Activated B cell treated with CpG ODN at 0.5 μM for 24 hours (primary cell): ENCODE data around the gene GRIN3A. TPM values are rescaled to one million over a fixed set of nuclear protein-coding genes. Genes with fewer than 3 reads are reported as not detected.

Source experiments
- ATAC-seq: fragments of 200-7000 bp; cut with Tn5 transposase; one replicate; pipeline ENCODE4 v1.10.0; 2021; ENCODE audit warnings: low read depth, mild to moderate bottlenecking, moderate library complexity
- CTCF ChIA-PET: fragments of 350-600 bp; sonication (Branson Sonifier 250); formaldehyde crosslinking; loops from one replicate; lab custom pipeline; 2021; ENCODE audit warnings: antibody characterized with exemption; lab: Charles Lee
- POLR2A ChIA-PET: fragments of 350-600 bp; sonication (Branson Sonifier 250); formaldehyde crosslinking; loops from one replicate; lab custom pipeline; 2021; ENCODE audit warnings: antibody characterized with exemption; lab: Charles Lee
- DNase-seq: peaks from one replicate; pipeline ENCODE4 v3.0.0; 2022
- H3K27ac Mint-ChIP-seq: one replicate; pipeline ENCODE4 v1.8.0; 2020; ENCODE audit warnings: mixed read lengths
- H3K27me3 Mint-ChIP-seq: one replicate; pipeline ENCODE4 v1.8.0; 2021; ENCODE audit warnings: mixed read lengths
- H3K36me3 Mint-ChIP-seq: one replicate; pipeline ENCODE4 v1.8.0; 2021; ENCODE audit warnings: low read depth, mixed read lengths
- H3K4me1 Mint-ChIP-seq: one replicate; pipeline ENCODE4 v1.8.0; 2021; ENCODE audit warnings: mixed read lengths
- H3K4me3 Mint-ChIP-seq: one replicate; pipeline ENCODE4 v1.8.0; 2020; ENCODE audit warnings: mild to moderate bottlenecking, mixed read lengths
- H3K9me3 Mint-ChIP-seq: one replicate; pipeline ENCODE4 v1.8.0; 2020; ENCODE audit warnings: mixed read lengths
- CTCF ChIP-seq: fragments of 200-600 bp; IDR thresholded peaks from one replicate; pipeline ENCODE4 v1.8.0; 2022; ENCODE audit warnings: antibody characterized with exemption, mild to moderate bottlenecking
- intact Hi-C: fragments of 100-400 bp; cut with micrococcal nuclease; formaldehyde crosslinking; loops from one replicate; pipeline ENCODE4 v1.15.1; 2024
- total RNA-seq: library from RNA; stranded (reverse); gene quantifications from 2 replicates; pipeline ENCODE4 v1.2.3, GENCODE V29; 2022

Gene GRIN3A
- total RNA-seq, 1 donor from 2014 or later, result not detected

DNA sequence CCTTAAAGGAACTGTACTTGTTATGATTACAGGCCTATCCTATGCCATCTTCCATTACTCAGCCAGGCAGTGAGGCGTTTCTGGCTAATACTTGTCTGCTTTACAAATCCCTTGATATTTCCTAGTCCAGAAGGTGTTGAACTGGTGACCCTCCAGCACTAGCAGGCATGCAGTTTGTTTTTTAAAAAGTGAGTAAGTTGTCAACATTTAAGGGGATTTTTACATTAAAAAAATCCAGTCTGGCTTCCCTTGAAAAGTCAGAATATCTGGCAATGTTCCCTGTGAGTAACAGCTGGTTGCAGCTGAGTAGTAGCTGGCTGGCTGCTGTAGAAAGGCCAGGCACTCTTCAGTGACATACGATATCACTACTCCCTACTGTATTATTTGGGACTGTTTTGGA, 21.8 kb downstream of the GRIN3A start:
- no peaks in the 10 kb centered on the region for H3K4me1 Mint-ChIP-seq
- intact Hi-C loops, result no loop called here
- ATAC-seq (no peak), DNase-seq (no peak)
- POLR2A ChIA-PET, result no interaction called here
- H3K27me3 Mint-ChIP-seq, result no peaks in the 10 kb centered on the region
- CTCF ChIA-PET, result no interaction called here
- no peaks in the 10 kb centered on the region for H3K36me3 Mint-ChIP-seq
- H3K4me3 Mint-ChIP-seq, result no peak overlapping the region
- H3K9me3 Mint-ChIP-seq, result no peaks in the 10 kb centered on the region
- no peak for TF ChIP-seq CTCF
- H3K27ac Mint-ChIP-seq, result no peak overlapping the region

GRCh38 chr9:101711330-101711941, 27.0 kb downstream of the GRIN3A start:
- intact Hi-C loops, result no loop called here
- DNase-seq (no peak), ATAC-seq (no peak)
- TF ChIP-seq CTCF, result no peak
- Mint-ChIP-seq H3K27me3 (peaks cover 13% of the 10 kb centered on the region), H3K27ac (no peak overlapping the region), H3K36me3 (no peaks in the 10 kb centered on the region), H3K9me3 (no peaks in the 10 kb centered on the region), H3K4me1 (no peaks in the 10 kb centered on the region), H3K4me3 (no peak overlapping the region)
- POLR2A ChIA-PET, result no interaction called here
- CTCF ChIA-PET, result interaction anchor here (0.6 to 1.4 kb wide), 4 partner anchors 8 to 141 kb away, joined by 3 to 5 read pairs (median 3); no protein-coding TSS in a partner anchor

GRCh38 chr9:101708855-101709254, 29.6 kb downstream of the GRIN3A start:
- ChIA-PET POLR2A (no interaction called here), CTCF (no interaction called here)
- no peak overlapping the region for H3K4me3 Mint-ChIP-seq
- intact Hi-C loops, result no loop called here
- peaks cover 22% of the 10 kb centered on the region for H3K27me3 Mint-ChIP-seq
- H3K36me3 Mint-ChIP-seq, result no peaks in the 10 kb centered on the region
- no peak for TF ChIP-seq CTCF
- ATAC-seq, result no peak
- H3K9me3 Mint-ChIP-seq, result no peaks in the 10 kb centered on the region
- peaks cover 9% of the 10 kb centered on the region for H3K4me1 Mint-ChIP-seq
- H3K27ac Mint-ChIP-seq, result no peak overlapping the region
- no peak for DNase-seq

DNA sequence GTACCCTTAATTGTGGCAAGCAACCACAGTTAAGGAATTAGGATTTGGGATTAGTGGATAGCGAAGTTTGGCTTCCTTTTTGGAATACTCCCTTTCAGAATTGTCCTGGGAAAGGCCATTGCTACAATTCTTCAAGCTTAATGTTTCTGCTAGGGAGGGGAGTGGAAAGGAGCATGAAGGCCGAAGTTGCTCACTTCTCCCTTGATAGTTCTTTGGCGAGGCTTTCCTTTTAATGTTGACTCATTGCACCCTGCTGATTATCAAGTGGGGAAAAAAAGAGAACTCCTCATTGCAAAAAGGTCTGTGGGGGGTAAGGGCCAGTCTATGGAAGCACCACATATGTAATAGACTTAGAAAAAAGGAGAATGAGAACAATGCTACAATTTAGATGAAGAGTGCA, 30.7 kb downstream of the GRIN3A start:
- CTCF ChIA-PET, result no interaction called here
- intact Hi-C loops, result no loop called here
- POLR2A ChIA-PET, result no interaction called here
- peaks cover 9% of the 10 kb centered on the region for H3K4me1 Mint-ChIP-seq
- H3K27me3 Mint-ChIP-seq, result peaks cover 22% of the 10 kb centered on the region
- no peak for DNase-seq
- no peak overlapping the region for H3K4me3 Mint-ChIP-seq
- H3K27ac Mint-ChIP-seq, result no peak overlapping the region
- no peak for ATAC-seq
- H3K9me3 Mint-ChIP-seq, result no peaks in the 10 kb centered on the region
- no peaks in the 10 kb centered on the region for H3K36me3 Mint-ChIP-seq
- no peak for TF ChIP-seq CTCF

GRCh38 chr9:101706997-101707396, 31.4 kb downstream of the GRIN3A start:
- H3K36me3 Mint-ChIP-seq, result no peaks in the 10 kb centered on the region
- POLR2A ChIA-PET, result no interaction called here
- ATAC-seq (no peak), DNase-seq (no peak)
- intact Hi-C loops, result no loop called here
- peaks cover 9% of the 10 kb centered on the region for H3K4me1 Mint-ChIP-seq
- TF ChIP-seq CTCF, result no peak
- CTCF ChIA-PET, result no interaction called here
- no peaks in the 10 kb centered on the region for H3K9me3 Mint-ChIP-seq
- H3K27ac Mint-ChIP-seq, result no peak overlapping the region
- no peak overlapping the region for H3K4me3 Mint-ChIP-seq
- H3K27me3 Mint-ChIP-seq, result peaks cover 22% of the 10 kb centered on the region
